Measurements from ENCODE around the gene CBFB.

- no peak for TF ChIP-seq TARDBP (IDR thresholded peaks at IDR 0.05)
- TF ChIP-seq PKNOX1 (IDR thresholded peaks at IDR 0.05), result no peak
- no peak for TF ChIP-seq SP1 (IDR thresholded peaks at IDR 0.05)
- no peak for TF ChIP-seq FOXK2 (IDR thresholded peaks at IDR 0.05)
- no peak for TF ChIP-seq FOXA1 (IDR thresholded peaks at IDR 0.05)
- no peak for TF ChIP-seq HDGF (IDR thresholded peaks at IDR 0.05; ENCODE audit: borderline replicate concordance)
- no peak for TF ChIP-seq ELF4 (IDR thresholded peaks at IDR 0.05)
- TF ChIP-seq LEF1 (IDR thresholded peaks at IDR 0.05; ENCODE audit: borderline replicate concordance), result no peak
Measured at GRCh38 chr16:67077871-67078270, 48.9 kb downstream of the CBFB start.
